ENCODE results near the gene ZNF200.

ZNF200 gene

GRCh38 chr16:3173892-3174617, 60.9 kb downstream of the ZNF200 start:
- peak; percentile 20 for DNase-seq

Data from NCI-H1694 treated with DMSO at 0.1 percent for 48 hours (cell line).